Nephron (organoid): ENCODE data around the gene KCNH3.

Experiments used
- H3K27ac Mint-ChIP-seq, 3 experiments: 2 replicates each; pipeline ENCODE4 v1.8.0; 2020; ENCODE audit warnings: mixed read lengths in 3 of 3, mild to moderate bottlenecking in 2 of 3, moderate library complexity in 1 of 3
- H3K27me3 Mint-ChIP-seq: 2 replicates; pipeline ENCODE4 v1.8.0; 2021; ENCODE audit warnings: low read depth, mild to moderate bottlenecking, moderate library complexity, mixed read lengths
- H3K36me3 Mint-ChIP-seq: 2 replicates; pipeline ENCODE4 v1.8.0; 2020; ENCODE audit warnings: low read depth, mixed read lengths
- H3K4me1 Mint-ChIP-seq: 2 replicates; pipeline ENCODE4 v1.8.0; 2020; ENCODE audit warnings: mixed read lengths
- H3K4me3 Mint-ChIP-seq, 3 experiments: 2 replicates each; pipeline ENCODE4 v1.8.0; 2020; ENCODE audit warnings: mild to moderate bottlenecking in 3 of 3, mixed read lengths in 3 of 3, moderate library complexity in 2 of 3
- H3K9me3 Mint-ChIP-seq: 2 replicates; pipeline ENCODE4 v1.8.0; 2020; ENCODE audit warnings: mixed read lengths
- TF ChIP-seq, protein P1 (sequence below), 3 experiments: fragments of 200-600 bp; sonication (generic); IDR thresholded peaks; one replicate each; pipeline ENCODE4 v1.5.0; 2021; ENCODE audit warnings: antibody characterized with exemption in 3 of 3; ENCODE audit not compliant: unreplicated experiment in 3 of 3

The KCNH3 gene

DNA sequence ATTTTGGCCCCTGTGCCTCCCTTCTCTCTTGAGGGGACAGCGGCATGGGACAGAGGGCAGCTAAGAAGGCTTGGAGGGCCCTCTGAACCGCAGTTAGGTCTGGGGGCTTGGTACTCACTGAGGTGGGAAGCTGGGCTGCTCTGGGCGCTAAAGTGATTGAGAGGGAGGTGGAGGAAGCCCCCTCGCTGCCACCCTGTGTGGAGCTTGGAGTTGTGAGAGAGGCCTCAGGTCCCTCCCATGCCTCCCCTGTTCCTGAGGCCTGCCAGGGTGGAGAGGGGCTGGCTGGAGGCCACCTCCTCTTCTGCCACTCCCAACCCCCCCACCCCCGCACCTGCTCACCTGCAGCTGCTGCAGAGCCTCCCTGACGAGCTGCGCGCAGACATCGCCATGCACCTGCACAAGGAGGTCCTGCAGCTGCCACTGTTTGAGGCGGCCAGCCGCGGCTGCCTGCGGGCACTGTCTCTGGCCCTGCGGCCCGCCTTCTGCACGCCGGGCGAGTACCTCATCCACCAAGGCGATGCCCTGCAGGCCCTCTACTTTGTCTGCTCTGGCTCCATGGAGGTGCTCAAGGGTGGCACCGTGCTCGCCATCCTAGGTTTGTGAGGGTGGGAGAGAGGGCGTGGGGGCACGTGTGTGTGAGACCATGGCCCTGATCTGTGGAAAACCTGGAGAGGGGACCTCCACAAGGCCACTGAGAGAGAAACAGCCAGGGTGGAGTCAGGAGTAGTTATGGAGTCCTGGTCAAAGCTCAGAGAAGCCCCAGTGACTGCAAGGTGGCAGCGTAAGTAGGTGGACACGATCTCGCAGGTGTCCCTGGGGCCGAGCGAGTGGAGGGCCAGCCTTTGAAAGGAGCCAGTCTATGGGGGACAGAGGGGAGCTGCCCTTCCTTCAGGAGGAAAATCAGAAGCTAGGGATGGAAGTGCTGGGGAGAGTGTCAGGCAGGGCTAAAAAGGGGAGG, 11.2 kb downstream of the KCNH3 start:
- H3K27ac Mint-ChIP-seq = peak overlapping the region; percentile 10 to 89 (median 55)
- no peaks in the 10 kb centered on the region for H3K9me3 Mint-ChIP-seq
- H3K4me3 Mint-ChIP-seq = peak overlapping the region in 2 of 3 experiments; percentile 5 to 7
- no peaks in the 10 kb centered on the region for H3K36me3 Mint-ChIP-seq
- TF ChIP-seq, protein P1, sequence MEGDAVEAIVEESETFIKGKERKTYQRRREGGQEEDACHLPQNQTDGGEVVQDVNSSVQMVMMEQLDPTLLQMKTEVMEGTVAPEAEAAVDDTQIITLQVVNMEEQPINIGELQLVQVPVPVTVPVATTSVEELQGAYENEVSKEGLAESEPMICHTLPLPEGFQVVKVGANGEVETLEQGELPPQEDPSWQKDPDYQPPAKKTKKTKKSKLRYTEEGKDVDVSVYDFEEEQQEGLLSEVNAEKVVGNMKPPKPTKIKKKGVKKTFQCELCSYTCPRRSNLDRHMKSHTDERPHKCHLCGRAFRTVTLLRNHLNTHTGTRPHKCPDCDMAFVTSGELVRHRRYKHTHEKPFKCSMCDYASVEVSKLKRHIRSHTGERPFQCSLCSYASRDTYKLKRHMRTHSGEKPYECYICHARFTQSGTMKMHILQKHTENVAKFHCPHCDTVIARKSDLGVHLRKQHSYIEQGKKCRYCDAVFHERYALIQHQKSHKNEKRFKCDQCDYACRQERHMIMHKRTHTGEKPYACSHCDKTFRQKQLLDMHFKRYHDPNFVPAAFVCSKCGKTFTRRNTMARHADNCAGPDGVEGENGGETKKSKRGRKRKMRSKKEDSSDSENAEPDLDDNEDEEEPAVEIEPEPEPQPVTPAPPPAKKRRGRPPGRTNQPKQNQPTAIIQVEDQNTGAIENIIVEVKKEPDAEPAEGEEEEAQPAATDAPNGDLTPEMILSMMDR (IDR thresholded peaks at IDR 0.05; ENCODE audit: unreplicated experiment in 3 of 3) = no peak
- peaks cover 71% of the 10 kb centered on the region for H3K27me3 Mint-ChIP-seq
- H3K4me1 Mint-ChIP-seq = peaks cover 4% of the 10 kb centered on the region

DNA sequence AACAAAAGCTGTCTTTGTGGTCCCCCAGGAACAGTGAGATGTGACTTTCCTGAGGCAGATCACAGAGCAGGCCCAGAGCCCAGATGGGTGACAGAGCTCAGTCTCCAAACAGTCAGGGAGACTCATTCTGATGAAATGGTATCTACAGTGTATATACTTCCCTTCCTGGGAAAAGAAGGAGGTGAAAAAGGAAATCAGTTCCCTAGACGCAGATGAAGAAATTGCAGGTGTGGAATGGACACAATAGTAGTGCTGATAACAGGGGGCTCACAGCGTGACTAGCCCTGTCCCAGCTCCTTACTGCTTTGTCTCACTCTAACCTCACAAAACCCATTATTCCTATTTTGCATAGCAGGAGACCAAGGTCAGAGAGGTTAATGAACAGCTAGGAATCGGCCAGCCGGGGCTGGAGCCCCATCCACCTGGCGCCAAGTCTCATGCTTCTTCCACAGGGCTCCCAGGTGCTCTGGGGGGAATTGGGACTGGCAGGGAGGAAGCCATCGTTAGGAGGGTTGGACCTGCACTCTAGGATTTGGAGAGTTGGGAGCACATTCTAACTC, 11.9 kb downstream of the KCNH3 start:
- no peaks in the 10 kb centered on the region for H3K9me3 Mint-ChIP-seq
- TF ChIP-seq, protein P1 (IDR thresholded peaks at IDR 0.05; ENCODE audit: unreplicated experiment in 3 of 3) = no peak
- H3K36me3 Mint-ChIP-seq = no peaks in the 10 kb centered on the region
- H3K4me1 Mint-ChIP-seq = peaks cover 4% of the 10 kb centered on the region
- H3K27ac Mint-ChIP-seq = peak overlapping the region; percentile 10 to 89 (median 55)
- peaks cover 64% of the 10 kb centered on the region for H3K27me3 Mint-ChIP-seq
- H3K4me3 Mint-ChIP-seq = peak overlapping the region in 1 of 3 experiments; percentile 5

DNA sequence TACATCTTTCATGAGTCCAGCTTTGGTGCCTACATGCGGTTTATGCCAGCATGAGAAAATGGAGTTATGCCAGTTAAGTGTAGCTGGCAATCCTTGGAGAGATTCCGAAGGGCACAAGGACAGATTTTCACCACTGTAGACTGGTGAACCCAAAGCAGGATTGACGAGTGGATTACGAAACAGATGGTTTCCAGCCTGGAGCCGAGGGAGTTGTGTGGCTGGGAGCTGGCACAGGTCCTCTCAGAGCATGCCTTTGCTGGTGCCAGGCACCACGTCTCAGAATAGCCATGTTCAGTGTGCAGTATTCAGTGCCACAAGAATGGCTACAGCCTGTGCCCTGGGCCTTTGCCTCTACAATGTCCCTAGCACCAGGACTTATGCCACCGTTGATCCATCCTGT, 13.2 kb downstream of the KCNH3 start:
- Mint-ChIP-seq H3K4me3 (no peak overlapping the region), H3K27me3 (peaks cover 54% of the 10 kb centered on the region), H3K4me1 (peaks cover 4% of the 10 kb centered on the region), H3K9me3 (no peaks in the 10 kb centered on the region), H3K36me3 (peaks cover 4% of the 10 kb centered on the region), H3K27ac (no peak overlapping the region)
- TF ChIP-seq, protein P1 (IDR thresholded peaks at IDR 0.05; ENCODE audit: unreplicated experiment in 3 of 3) = no peak

DNA sequence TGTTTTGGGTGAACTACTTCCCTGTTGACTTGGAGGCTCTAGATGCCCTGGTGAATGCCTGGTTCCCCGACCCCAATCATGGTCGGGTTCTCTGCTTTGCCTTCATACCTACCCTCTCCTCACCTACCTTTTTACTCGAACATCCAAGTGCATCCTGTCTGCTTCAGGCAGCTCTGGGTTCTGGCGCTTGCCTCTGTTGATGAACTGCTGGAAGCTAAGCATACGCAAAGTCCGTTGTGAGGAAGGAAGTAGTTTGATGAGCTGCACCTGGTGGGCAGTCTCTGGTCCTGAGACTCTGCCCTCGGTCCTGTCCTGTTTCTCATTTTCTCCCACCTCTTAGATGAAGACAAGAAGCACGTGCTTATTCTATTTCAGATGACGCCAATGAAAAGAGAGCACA, 13.6 kb downstream of the KCNH3 start:
- Mint-ChIP-seq H3K27me3 (peaks cover 50% of the 10 kb centered on the region), H3K27ac (no peak overlapping the region), H3K4me1 (peaks cover 4% of the 10 kb centered on the region), H3K36me3 (peaks cover 4% of the 10 kb centered on the region), H3K9me3 (no peaks in the 10 kb centered on the region), H3K4me3 (no peak overlapping the region)
- TF ChIP-seq, protein P1 (IDR thresholded peaks at IDR 0.05; ENCODE audit: unreplicated experiment in 3 of 3) = no peak

DNA sequence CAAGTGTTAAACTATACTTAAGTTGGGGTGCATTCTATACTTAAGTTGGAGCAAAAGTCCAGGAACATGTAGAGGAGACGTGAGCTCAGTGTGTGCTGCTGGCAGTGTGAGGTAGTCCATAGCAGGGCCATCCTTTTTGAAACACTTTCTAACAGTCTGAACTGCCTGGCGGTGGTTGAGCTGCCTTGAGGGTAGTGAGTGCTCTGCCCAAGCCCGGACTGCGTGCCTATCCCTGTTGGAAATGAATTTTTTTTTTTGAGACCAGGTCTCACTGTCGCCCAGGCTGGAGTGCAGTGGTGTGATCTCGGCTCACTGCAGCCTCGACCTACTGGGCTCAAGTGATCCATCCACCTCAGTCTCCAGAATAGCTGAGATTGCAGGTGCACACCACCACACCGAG, 14.1 kb downstream of the KCNH3 start:
- H3K4me3 Mint-ChIP-seq = no peak overlapping the region
- H3K4me1 Mint-ChIP-seq = peaks cover 4% of the 10 kb centered on the region
- peaks cover 45% of the 10 kb centered on the region for H3K27me3 Mint-ChIP-seq
- H3K27ac Mint-ChIP-seq = no peak overlapping the region
- peaks cover 4% of the 10 kb centered on the region for H3K36me3 Mint-ChIP-seq
- H3K9me3 Mint-ChIP-seq = no peaks in the 10 kb centered on the region
- TF ChIP-seq, protein P1 (IDR thresholded peaks at IDR 0.05; ENCODE audit: unreplicated experiment in 3 of 3) = no peak
